Brain microvascular endothelial cell (primary cell): ENCODE data around the gene MPDU1.
A peak's percentile ranks its signal among the peaks of the same experiment; 100 is the strongest.

Experiments
- DNase-seq: peaks from one replicate; pipeline ENCODE4 v3.0.0-alpha.2; 2020
- H3K27ac ChIP-seq: fragments of 250-450 bp; sonication (Bioruptor Pico); 2 replicates; pipeline ENCODE4 v1.5.1; 2020; ENCODE audit warnings: mild to moderate bottlenecking, moderate library complexity
- H3K27me3 ChIP-seq: fragments of 250-450 bp; sonication (Bioruptor Pico); replicated peaks from 2 replicates; pipeline ENCODE4 v1.5.1; 2020; ENCODE audit warnings: mild to moderate bottlenecking
- H3K36me3 ChIP-seq: fragments of 250-450 bp; sonication (Bioruptor Pico); replicated peaks from 2 replicates; pipeline ENCODE4 v1.5.1; 2020; ENCODE audit warnings: mild to moderate bottlenecking
- H3K4me3 ChIP-seq: 2 replicates; pipeline ENCODE4 v1.5.1; 2011; ENCODE audit warnings: low read depth, mild to moderate bottlenecking, control low read depth, low read length, moderate library complexity
- CTCF ChIP-seq: IDR thresholded peaks from 2 replicates; pipeline ENCODE4 v1.5.1; 2011; ENCODE audit warnings: low read depth, mild to moderate bottlenecking, moderate library complexity, low read length, control low read depth, inconsistent platforms; ENCODE audit errors: missing control alignments
- in situ Hi-C: cut with HindIII; loops from 2 replicates; pipeline ENCODE4 v1.10.0; 2017; ENCODE audit warnings: low sequenced_read_pairs, low pct_ligation_motif_present

Gene MPDU1

GRCh38 chr17:7606280-7606679 lies 22.6 kb downstream of the MPDU1 start:
- TF ChIP-seq CTCF, result no peak
- Histone ChIP-seq H3K36me3 (peaks cover 30% of the 10 kb centered on the region), H3K4me3 (no peak overlapping the region), H3K27me3 (no peaks in the 10 kb centered on the region), H3K27ac (no peak overlapping the region)
- in situ Hi-C loops, result no loop called here
- no peak for DNase-seq

- no peak for DNase-seq
- in situ Hi-C loops, result no loop called here
- Histone ChIP-seq H3K4me3 (no peak overlapping the region), H3K27ac (no peak overlapping the region), H3K36me3 (peaks cover 3% of the 10 kb centered on the region), H3K27me3 (no peaks in the 10 kb centered on the region)
- TF ChIP-seq CTCF, result no peak
Observed at GRCh38 chr17:7610641-7611040, 27.0 kb downstream of the MPDU1 start.

- Histone ChIP-seq H3K4me3 (no peak overlapping the region), H3K27ac (peak overlapping the region; percentile 7), H3K27me3 (no peaks in the 10 kb centered on the region), H3K36me3 (peaks cover 3% of the 10 kb centered on the region)
- in situ Hi-C loops, result no loop called here
- no peak for DNase-seq
- TF ChIP-seq CTCF, result no peak
Observed at GRCh38 chr17:7611635-7612293, 28.1 kb downstream of the MPDU1 start.

GRCh38 chr17:7612294-7612640 lies 28.6 kb downstream of the MPDU1 start:
- H3K36me3 ChIP-seq, result peaks cover 3% of the 10 kb centered on the region
- no peak for TF ChIP-seq CTCF
- DNase-seq, result no peak
- H3K27ac ChIP-seq, result peak overlapping the region; percentile 7
- H3K27me3 ChIP-seq, result no peaks in the 10 kb centered on the region
- H3K4me3 ChIP-seq, result no peak overlapping the region
- in situ Hi-C loops, result no loop called here

GRCh38 chr17:7613769-7614424 lies 30.2 kb downstream of the MPDU1 start:
- peaks cover 3% of the 10 kb centered on the region for H3K36me3 ChIP-seq
- H3K4me3 ChIP-seq, result peak overlapping the region; percentile 87
- in situ Hi-C loops, result no loop called here
- H3K27ac ChIP-seq, result peak overlapping the region; percentile 72
- no peaks in the 10 kb centered on the region for H3K27me3 ChIP-seq
- TF ChIP-seq CTCF, result peak; percentile 13
- DNase-seq, result peak; percentile 16
